Measurements from ENCODE around the gene ZNF175.

DNA sequence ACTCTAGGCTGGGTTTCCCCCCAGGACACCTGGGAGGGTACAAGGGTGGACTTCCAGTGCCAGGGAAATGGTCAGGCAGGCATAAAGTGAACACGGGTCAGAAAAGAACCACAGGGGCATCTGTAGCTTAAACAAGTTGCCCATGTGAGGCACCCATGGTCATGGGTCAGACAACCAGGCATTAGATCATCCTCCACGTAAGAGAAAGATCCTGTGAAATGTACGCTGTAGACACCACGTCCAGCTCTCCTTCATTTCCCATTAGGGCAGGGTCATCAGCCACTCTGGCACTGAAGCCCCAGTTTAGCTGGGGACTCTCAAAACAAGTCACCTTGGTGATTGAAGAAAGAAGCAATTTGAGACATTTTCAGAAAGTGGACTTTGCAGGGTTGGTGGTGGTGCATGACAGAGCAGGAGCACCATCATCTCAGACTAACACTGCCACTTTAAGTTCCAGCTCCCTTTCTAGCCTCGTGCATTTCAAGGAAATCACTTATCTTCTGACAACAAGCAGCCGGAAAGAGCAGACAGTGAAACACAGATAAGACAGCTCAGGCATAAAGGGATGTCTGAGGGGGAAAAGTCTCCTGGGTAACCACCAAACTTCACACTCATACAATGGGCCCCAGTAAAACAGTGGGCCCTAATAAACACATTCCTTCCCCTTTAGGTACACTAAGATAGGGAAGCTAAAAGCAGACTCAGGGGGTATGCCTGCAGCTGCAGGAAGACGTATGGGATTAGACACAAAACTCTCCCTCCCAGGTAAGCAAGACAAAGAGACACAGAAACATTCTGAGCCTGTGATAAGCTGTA is 23.5 kb upstream of the ZNF175 start:
- no peak for TF ChIP-seq TAF1 (IDR thresholded peaks at IDR 0.05; ENCODE audit: borderline replicate concordance, low read depth, low read length)
- no peak for TF ChIP-seq POLR2AphosphoS5 (IDR thresholded peaks at IDR 0.05; ENCODE audit: low read depth, low read length)
- TF ChIP-seq POLR2A (IDR thresholded peaks at IDR 0.05; ENCODE audit: low read depth, low read length) = no peak
